ENCODE measurements around the gene GALNT10.

The GALNT10 gene

DNA sequence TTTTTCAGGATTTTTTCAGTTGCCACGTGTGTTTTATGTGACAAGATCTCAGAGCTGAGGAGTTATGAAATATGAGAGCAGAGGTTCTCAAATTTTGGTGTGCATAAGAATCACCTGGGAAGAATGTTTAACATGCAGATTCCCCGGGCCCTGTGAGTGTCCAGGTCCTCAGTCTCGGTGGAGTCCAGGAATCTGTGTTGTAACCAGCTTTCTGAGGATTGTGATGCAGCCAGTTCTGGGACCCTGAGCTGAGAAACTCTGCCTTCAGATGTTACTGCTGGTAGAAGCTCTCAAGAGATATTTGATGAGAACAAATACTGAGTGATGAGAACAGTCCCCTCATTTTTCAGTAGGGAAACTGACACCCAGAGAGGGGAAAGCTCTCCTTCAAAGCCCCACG, 152.4 kb downstream of the GALNT10 start:
- DNase-seq (ENCODE audit: extremely low read depth, low read depth), result no peak
- TF ChIP-seq, protein P1, sequence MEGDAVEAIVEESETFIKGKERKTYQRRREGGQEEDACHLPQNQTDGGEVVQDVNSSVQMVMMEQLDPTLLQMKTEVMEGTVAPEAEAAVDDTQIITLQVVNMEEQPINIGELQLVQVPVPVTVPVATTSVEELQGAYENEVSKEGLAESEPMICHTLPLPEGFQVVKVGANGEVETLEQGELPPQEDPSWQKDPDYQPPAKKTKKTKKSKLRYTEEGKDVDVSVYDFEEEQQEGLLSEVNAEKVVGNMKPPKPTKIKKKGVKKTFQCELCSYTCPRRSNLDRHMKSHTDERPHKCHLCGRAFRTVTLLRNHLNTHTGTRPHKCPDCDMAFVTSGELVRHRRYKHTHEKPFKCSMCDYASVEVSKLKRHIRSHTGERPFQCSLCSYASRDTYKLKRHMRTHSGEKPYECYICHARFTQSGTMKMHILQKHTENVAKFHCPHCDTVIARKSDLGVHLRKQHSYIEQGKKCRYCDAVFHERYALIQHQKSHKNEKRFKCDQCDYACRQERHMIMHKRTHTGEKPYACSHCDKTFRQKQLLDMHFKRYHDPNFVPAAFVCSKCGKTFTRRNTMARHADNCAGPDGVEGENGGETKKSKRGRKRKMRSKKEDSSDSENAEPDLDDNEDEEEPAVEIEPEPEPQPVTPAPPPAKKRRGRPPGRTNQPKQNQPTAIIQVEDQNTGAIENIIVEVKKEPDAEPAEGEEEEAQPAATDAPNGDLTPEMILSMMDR (IDR thresholded peaks at IDR 0.05; ENCODE audit: low read depth, low read length), result no peak

DNA sequence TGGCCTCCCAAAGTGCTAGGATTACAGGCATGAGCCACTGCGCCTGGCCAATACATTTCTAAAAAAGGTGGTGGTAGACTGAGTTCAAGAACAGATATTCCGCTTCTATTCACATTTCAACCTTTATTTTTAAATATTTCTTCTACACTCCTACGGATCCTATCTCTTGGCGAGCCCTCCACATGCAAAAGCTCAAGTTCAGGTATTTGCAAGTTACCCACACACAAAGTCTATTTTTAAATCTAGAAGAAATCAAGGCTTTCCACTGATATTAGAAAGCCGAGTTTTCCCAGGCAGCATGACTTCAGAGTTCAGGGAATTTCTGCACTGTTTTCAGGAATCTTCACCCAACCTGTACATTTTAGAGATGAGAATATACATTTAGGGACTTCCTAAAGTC, 153.9 kb downstream of the GALNT10 start:
- TF ChIP-seq, protein P1 (IDR thresholded peaks at IDR 0.05; ENCODE audit: low read depth, low read length), result no peak

GRCh38 chr5:154345255-154345952, 154.9 kb downstream of the GALNT10 start:
- no peak for DNase-seq (ENCODE audit: extremely low read depth, low read depth)
- TF ChIP-seq, protein P1 (IDR thresholded peaks at IDR 0.05; ENCODE audit: low read depth, low read length), result no peak

More for the DNA sequence above, 153.9 kb downstream of the GALNT10 start:
- DNase-seq (ENCODE audit: extremely low read depth, low read depth), result no peak

GRCh38 chr5:154346427-154346826, 155.9 kb downstream of the GALNT10 start:
- no peak for DNase-seq (ENCODE audit: extremely low read depth, low read depth)
- TF ChIP-seq, protein P1 (IDR thresholded peaks at IDR 0.05; ENCODE audit: low read depth, low read length), result no peak

DNA sequence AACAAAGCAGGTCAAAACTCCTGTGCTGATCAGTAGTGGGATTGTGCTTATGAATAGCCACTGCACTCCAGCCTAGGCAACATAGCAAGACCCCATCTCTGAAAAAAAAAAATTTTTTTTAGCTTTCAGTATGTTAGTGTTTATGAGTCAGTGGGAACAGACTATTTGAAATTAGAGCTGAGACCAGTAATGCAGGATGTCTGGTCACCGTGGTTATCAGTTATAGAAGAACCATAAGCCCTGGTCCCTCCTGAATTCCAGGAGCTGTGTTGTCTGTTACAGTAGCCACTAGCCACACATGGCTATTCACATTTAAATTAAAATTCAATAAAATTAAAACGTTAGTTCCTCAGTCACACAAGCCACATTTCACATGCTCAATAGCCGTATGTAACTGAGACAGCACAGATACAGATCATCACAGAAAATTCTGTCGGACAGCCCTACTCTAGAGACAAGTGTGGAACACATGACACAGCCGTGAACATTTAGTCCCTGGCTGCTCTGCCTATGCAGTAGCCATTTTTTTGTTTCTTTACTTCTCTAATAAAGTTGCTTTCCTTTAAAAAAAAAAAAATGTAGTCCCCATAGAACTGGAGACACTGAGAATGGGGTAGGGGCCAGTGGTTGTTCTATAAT, 159.2 kb downstream of the GALNT10 start:
- TF ChIP-seq, protein P1 (IDR thresholded peaks at IDR 0.05; ENCODE audit: low read depth, low read length), result no peak
- no peak for DNase-seq (ENCODE audit: extremely low read depth, low read depth)

DNA sequence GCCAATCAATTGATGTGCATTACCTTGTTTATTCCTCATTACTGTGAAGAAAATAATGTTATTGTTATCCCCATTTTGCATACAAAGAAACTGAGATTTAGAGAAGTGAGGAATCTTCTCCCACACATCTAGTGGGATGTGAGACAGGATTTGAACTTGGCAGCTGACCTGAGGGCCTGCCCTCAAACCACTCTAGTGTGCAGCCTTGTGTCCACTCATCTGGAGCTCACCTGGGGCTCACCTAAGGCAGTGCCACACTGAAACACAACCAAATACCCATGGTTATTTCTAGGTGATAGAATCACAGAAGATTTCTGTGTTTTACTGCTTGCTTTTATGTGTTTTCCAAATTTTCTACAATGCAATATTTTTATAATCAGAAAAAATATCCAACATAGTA, 160.6 kb downstream of the GALNT10 start:
- DNase-seq (ENCODE audit: extremely low read depth, low read depth), result no peak
- TF ChIP-seq, protein P1 (IDR thresholded peaks at IDR 0.05; ENCODE audit: low read depth, low read length), result no peak

GRCh38 chr5:154351566-154351965, 161.0 kb downstream of the GALNT10 start:
- TF ChIP-seq, protein P1 (IDR thresholded peaks at IDR 0.05; ENCODE audit: low read depth, low read length), result no peak
- DNase-seq (ENCODE audit: extremely low read depth, low read depth), result no peak
